Hippocampal formation (tissue), 2 donors: ENCODE results near the gene OGG1.
A peak's percentile ranks its signal among the peaks of the same experiment; 100 is the strongest.

ENCODE experiments used
- DNase-seq, 2 donors: peaks; one replicate each; lab custom pipeline; 2025; lab: John Stamatoyannopoulos, UW

The OGG1 gene

DNA sequence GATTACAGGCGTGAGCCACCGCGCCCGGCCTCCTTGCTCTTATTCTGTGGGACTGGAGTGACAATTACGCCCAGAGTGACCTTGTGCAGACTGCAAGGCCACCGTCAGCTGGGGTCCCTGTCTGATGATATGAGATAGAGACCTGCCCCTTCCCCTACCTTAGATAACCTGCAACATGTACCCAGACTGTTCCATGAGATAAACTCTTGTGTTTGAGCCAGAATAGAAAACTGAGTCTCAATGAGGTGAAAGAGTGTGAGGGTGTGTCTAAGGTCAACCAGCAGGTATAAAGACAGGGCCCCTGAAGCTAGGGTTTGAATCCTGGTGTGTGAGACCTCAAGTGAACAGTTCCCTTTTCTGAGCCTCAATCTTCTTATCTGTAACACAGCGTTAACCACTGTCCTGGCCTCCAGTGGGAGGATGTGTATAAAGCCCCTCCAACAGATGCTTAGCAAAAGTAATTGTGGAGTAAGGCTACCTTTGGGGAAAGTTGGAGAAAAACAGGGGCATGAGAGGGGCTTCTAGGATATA lies 36.5 kb downstream of the OGG1 start:
- no peak for DNase-seq

DNA sequence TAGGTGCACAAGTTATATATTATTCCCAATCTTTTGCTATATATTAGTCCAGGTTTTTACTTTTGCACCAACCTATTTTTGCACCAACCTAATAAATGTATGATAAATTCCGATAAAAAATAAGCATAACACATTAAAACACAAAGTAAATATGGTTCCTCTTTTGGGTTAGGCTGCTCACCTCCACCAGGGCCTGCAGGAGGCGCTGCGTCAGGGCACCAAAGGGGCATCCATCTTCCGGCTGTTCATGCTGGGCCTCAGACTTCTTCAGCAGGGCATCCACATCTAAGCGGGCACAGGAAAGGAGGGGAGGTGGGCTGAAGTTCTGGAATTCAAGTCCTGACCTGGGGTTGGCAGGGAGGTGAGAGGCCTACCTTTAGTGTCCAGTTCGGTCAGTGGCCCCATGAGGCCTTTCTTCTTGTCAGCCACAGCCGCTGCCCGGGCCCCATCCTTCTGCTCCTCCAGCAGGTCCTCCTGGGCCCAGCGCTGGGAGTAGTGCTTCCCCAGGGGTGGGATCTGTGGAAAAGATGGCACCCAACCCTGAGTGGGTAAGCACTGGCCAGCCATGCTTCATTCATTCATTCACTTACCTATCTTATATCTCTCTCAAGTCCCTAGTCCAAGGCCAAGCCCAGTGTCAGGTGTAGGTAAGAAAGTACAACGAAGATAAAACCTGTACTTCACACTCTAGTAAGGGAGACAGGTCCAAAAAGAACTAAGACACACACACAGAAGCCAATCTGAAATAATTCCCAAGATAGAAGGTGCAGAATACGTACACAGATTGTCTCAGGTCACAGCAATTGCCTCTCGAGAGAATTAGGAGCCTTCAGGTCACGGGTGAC lies 37.3 kb downstream of the OGG1 start:
- no peak for DNase-seq

DNA sequence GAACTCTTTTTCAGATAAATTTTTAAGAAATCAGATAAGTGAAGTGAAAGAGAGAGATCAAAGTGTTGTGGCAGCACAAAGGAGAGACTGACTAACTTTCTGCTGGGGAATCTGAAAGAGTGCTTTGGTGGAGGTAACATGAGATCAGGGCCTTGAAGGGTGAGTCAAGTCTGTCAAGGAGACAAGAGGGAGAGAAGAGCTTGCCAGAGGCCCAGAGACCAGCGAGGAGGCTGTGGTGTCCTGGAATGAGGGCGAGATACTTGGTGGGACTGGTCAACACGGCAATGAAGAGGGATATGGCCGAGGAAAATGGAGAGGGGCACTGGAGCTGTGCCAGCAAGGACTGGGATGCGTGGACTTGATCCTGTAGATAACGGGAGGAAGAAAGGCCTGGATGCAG lies 38.0 kb downstream of the OGG1 start:
- DNase-seq = no peak

DNA sequence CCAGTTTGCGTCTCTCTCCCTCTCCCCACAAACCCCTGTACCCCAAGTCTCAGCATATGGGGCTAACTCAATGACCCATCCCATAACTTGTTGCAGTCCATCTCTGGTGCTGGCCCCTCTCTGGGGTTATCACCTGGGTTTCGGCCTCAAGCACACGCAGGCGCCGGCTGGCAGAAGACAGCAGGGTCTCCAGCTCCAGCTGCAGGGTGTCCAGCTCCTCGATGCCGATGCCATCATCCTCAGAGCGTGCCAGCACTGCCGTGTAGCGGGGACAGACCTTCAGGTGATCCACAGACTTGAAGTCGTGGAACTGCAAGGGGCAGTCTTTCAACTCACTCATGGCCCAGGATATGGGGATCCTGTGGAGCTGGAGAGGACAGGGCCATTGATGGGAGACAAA lies 41.4 kb downstream of the OGG1 start:
- no peak for DNase-seq

DNA sequence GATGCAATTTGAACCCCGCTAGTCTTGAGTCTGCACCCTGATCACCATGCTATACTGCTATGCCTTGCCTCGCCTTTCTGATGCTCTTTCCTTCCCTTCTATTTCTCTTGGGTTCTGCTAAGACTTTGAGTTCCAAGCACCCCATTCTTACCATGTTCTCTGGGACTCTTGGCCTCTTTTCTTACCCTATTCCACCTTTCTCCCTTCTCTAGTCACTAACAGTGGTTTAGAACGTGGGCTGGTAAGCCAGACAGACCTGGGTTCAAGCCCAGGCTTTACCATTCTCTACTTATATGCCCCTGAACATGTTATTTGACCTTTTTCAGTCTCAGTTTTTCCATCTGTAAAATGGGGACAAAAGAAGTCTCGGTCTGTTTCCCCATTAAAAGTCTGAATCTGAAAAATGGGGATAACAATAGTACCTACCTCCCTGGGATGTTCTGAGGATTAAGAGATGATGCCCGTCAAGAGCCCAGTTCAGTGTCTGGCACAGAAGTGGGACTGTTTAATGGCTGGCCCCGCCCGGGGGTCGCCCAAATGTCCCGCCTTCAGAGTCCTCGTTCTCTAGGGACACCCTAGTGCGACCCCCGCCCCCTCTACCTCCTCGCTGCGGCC lies 42.1 kb downstream of the OGG1 start:
- DNase-seq = no peak

DNA sequence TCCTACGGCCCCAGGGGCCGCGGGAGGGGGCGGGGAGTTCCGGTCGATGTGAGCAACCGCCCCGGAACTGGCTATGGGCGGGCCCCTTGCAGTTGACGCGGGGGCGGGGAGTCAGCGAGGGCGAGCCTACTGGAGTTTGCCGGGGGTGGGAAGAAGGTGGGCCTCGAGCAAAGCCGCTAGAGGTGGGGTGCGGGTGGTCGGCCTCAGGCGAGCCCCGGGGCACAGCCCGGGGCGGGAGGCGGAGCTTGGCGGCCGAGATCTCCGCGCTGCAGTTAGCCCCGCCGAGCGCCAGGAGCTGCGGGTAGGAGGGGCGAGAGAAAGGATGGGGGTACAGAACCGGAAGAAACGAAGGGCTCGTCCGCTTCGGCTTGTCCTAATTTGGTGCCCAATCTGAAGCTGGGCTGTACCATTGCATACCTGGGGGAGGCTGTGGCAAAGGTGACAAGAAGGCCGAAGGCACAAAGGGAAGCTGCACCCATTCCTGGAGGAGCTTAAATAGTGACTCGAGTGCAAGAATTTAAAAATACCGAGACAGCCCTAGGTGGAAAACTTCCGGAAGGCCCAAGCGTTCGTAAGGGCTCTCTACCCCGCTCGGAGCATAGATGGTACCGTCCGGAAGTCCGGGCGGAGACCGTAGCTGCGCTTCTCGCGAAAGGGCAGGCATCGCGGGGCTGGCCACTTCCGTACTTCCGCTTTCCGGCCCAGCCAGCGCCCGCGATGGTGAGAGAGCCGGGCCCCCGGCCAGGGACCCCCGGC lies 42.8 kb downstream of the OGG1 start, which contains the start of the genes ARPC4 and TADA3:
Gene ARPC4, plus strand, starts transcription at position 678 of the 756 bp plus-strand sequence. Its CDS starts 40 bp downstream, at position 718.
Gene TADA3, minus strand, starts transcription at position 69 of the 756 bp plus-strand sequence. CDS start 1,007 bp downstream, outside the sequence.
- DNase-seq = peak; percentile 92 to 99

DNA sequence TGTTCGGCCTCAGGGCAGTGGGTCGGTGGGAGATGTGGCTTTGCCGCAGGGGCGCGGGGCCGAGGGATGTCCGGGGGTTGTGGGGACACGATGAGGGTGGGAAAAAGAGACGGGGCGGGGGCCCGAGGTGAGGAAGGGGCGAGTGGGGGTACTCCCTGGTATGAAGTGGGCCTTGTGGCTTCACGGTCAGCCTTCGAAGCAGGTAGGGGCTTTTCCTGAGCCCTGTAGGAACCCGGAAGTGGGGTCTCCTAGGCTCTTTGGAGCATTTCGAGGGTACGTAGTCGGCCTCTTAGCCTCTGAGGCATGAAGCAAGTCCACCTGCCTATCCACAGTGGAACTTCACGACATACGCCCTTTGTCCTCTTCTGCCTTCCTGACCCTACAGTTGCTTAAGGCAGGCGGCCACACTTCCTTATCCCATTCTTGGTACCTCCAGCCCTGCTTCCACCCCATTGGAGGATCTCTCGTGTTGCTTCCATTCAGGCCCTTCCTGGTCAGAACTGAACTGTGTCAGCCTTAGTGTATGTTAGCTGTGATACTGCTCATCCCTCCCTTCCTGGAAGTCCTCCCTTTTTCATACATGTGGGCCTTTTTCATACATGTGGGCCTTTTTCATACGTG lies 43.5 kb downstream of the OGG1 start:
- DNase-seq = no peak

DNA sequence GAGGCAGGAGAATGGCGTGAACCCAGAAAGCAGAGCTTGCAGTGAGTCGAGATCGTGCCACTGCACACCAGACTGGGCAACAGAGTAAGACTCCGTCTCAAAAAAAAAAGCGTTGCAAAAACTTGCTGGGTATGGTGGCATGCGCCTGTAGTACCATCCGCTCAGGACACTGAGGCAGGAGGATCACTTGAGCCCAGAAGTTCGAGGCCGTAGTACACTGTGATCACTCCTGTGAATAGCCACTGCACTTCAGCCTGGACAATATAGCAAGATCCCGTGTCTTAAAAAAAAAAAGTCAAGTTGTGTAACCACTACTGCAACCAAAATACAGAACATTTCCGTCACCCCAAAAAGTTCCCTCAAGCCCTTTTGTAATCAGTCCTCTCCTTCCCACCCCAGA lies 44.6 kb downstream of the OGG1 start:
- DNase-seq = no peak

DNA sequence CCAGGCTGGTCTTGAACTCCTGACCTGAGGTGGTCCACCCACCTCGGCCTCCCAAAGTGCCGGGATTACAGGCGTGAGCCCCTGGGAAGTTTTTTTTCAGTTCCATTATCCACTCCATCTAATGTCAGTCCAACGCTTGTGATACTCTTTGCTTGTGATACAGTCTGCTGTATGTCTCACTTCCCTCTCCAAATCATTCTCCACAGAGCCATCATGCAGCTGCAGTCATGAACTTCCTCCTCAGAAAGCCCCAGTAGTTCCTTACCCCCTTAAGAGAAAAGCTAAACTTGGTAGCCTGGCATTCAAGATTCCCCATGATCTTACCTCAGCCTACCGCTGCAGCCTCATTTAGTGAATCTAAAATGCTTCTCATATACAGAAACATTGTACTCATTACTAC lies 45.5 kb downstream of the OGG1 start:
- DNase-seq = no peak

DNA sequence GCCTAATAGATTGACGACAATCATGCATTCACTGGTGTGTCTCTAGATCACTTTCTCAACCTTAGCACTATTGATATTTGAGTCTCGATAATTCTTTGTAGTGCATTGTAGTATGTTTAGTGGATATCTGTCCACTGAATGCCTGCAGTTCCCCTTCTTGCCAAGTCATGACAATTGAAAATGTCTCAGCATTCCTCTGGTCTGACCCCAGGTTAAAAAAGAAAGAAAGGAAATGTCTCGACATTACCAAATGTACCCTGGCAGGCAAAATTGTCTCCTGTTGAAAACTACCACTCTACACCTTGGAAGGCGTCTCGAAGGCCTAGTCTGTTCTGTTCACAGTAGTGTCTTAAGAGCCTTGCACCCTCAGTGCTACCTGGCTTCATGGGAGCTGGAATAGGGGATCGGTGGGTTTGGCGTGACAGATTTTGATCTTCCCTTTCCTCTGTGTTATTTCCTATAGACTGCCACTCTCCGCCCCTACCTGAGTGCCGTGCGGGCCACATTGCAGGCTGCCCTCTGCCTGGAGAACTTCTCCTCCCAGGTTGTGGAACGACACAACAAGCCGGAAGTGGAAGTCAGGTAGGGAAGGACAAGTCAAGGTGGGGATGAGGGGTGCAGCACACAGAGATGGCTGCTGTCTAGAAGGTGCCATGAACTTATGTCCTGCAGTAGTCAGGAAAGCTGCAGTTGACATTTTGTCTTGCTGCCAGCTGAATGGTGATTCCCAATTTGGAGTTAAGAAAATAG lies 47.6 kb downstream of the OGG1 start:
- DNase-seq = no peak

DNA sequence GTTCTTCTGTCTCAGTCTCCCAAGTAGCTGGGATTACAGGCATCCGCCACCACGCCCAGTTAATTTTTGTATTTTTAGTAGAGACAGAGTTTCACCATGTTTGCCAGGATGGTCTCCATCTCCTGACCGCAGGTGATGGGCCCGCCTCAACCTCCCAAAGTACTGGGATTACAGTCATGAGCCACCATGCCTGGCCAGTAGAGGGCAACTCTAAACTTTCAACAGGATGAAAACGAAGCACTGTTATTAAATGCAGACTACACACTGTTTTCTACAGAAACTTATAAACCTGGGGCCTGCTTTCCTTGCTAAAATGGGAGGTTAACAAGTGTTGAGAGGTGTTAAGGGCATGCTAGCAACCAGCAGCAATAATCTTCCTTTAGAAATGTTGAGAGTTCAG lies 50.8 kb downstream of the OGG1 start:
- no peak for DNase-seq

DNA sequence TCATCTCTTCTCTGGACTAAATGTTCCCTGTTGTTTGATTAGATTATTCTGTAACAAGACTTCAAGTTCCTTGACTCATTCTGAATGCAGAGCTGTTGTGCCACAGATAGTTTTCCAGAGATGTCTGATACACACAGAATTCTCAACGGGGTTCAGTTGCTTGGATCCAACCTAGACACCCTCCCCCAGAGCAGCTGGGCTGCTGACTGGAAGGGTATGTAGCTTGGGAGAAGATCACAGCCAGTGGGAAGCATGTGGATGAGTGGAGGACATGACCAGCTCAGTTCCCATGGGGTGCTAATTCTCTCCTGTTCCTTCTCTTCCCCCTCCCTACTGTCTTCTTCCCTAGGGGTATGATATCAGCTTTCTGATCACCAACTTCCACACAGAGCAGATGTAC lies 53.7 kb downstream of the OGG1 start:
- no peak for DNase-seq

DNA sequence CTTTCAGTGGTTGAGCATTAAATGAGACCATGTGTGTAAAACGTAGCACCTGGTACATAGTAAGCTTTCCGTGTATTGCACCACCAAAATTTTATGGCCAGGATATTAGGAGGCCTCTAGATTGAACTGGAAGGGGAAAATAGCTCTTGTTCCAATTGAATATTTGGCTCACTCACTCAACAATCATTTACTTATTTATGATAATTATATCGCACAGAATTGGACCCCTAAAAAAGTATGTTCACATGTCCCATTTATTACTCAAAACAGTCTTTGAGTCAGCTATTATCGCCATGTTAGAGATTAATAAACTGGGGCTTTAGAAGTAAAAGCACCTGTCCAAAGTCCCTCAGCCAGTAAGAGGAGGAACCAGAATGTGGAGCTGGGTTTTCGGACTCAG lies 55.2 kb downstream of the OGG1 start:
- DNase-seq = no peak

DNA sequence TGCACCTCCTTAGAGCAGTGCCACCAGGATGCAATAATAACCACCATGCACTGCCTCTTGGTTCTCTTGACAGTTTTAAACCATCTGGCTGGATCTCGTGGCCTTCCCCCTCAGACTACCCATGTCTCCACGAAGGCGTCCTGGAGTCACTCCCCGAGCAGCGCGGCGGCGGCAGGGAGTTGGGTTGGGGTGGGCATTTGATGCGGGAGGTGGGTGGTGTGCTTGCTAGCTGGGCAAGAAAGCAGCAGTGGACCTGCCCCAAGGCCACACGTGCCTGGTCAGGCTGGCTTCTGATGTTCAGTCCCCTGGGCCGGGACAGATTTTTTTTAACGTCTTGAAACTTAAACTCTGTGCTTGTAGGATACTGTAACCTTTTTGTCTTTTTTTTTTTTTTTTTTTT lies 56.4 kb downstream of the OGG1 start:
- DNase-seq = no peak
